Right cardiac atrium (tissue), 5 donors: Measurements from ENCODE around the gene CRB2. TPM values are rescaled to one million over a fixed set of nuclear protein-coding genes. Genes with fewer than 3 reads are reported as not detected.

ENCODE experiments used
- microRNA-seq, 2 donors: library from miRNA; unstranded; fragments of <30 nt; microRNA quantifications; one replicate each; pipeline ENCODE4 v1.2.0, GENCODE V29; 2020 to 2021
- polyA plus RNA-seq: library from polyadenylated mRNA; stranded (reverse); fragments of 200-250 nt; gene quantifications from one replicate; pipeline ENCODE4 v1.2.3, GENCODE V29; 2013
- total RNA-seq, 4 donors: library from RNA; stranded (reverse); fragmentation: NEBNext Ultra II Directional; extraction: Animal tissue kit (Norgen Biotek cat#: 25700); gene quantifications; one replicate each; pipeline ENCODE4 v1.2.1, GENCODE V29; 2021
- donor health status: healthy with polysubstance abuse.
- donor health status: DM: no; HTN: yes; CAD: no.
- donor health status: DM: no; HTN: no; CAD: no.
- donor health status: DM: no; HTN: yes; CAD: no; lungs with severe emphysema.
- donor health status: DM: yes; HTN: yes; CAD: no.

CRB2 gene
- total and polyA plus RNA-seq, 5 donors, result 0.02 to 0.26 (median 0.16) TPM; not detected in 1

Small RNAs within 50 kb of the gene (microRNA-seq; reads per million reads assigned to microRNA genes)
- 0 reads per million in 2 donors for gene MIR601

Other genes with a start within 250 kb of the CRB2 start
- gene STRBP, start 87.6 kb upstream of the CRB2 start, total RNA-seq, result 10 to 100 TPM; 18.2 to 26.8 (median 22.8) TPM
- gene STRBP, start 87.6 kb upstream of the CRB2 start, polyA plus RNA-seq, result 9.8 TPM